Esophagus muscularis mucosa (tissue), 4 donors: ENCODE data around the gene MICU1.

Source experiments
- CTCF ChIP-seq, 3 experiments: fragments of 200-600 bp in 2 of 3; fragments of 450-650 bp in 1 of 3; sonication (generic) in 2 of 3; IDR thresholded peaks; one replicate each; pipeline ENCODE4 v1.5.1; 2017 to 2019; ENCODE audit warnings: antibody characterized with exemption in 3 of 3, mild to moderate bottlenecking in 2 of 3, moderate library complexity in 1 of 3
- EP300 ChIP-seq: sonication (generic); formaldehyde crosslinking; IDR thresholded peaks from one replicate; pipeline ENCODE4 v1.6.1; 2017; ENCODE audit warnings: antibody characterized with exemption
- POLR2A ChIP-seq: fragments of 450-650 bp; IDR thresholded peaks from one replicate; pipeline ENCODE4 v1.6.1; 2017; ENCODE audit warnings: antibody characterized with exemption, moderate library complexity, mild to moderate bottlenecking, low read depth
- POLR2AphosphoS5 ChIP-seq, 2 donors: sonication (generic); formaldehyde crosslinking; IDR thresholded peaks; one replicate each; pipeline ENCODE4 v1.6.1; 2017; ENCODE audit warnings: antibody characterized with exemption in 2 of 2

GRCh38 chr10:72659694-72660093 is 33.8 kb upstream of the MICU1 start:
- TF ChIP-seq EP300 (no peak), POLR2A (no peak), CTCF (IDR thresholded peaks at IDR 0.05) (no peak), POLR2AphosphoS5 (IDR thresholded peaks at IDR 0.05) (no peak)
